ENCODE results near the gene ZNRF1.

GRCh38 chr16:75114179-75114945 is 115.5 kb downstream of the ZNRF1 start:
- TF ChIP-seq CTCF (IDR thresholded peaks at IDR 0.05), result peak in 1 of 12 donors; percentile 60
- TF ChIP-seq POLR2A (IDR thresholded peaks at IDR 0.05), result no peak

Data from heart left ventricle (tissue), 13 donors.